ENCODE results near the gene CTIF. TPM values are rescaled to one million over a fixed set of nuclear protein-coding genes. Genes with fewer than 3 reads are reported as not detected.

CTIF gene
- total and polyA plus RNA-seq, 4 donors, result 10.6 to 26.7 (median 12.3) TPM

- Histone ChIP-seq H3K9ac (ENCODE audit: low read depth in 1 of 2, low read length in 2 of 2) (no peak overlapping the region), H3K36me3 (ENCODE audit: control insufficient read depth in 4 of 4, insufficient read depth in 3 of 4, low read depth in 1 of 4, low read length in 3 of 4) (peaks cover 1 to 6% (median 4%) of the 10 kb centered on the region in 4 donors), H3K4me1 (ENCODE audit: control insufficient read depth in 4 of 4, insufficient read depth in 4 of 4, low read length in 3 of 4) (peaks cover 7 to 18% (median 14%) of the 10 kb centered on the region in 4 donors), H3K27me3 (ENCODE audit: control insufficient read depth in 4 of 4, insufficient read depth in 4 of 4, low read length in 3 of 4) (no peaks in the 10 kb centered on the region), H3K9me3 (ENCODE audit: control insufficient read depth in 4 of 4, low read length in 3 of 4) (no peaks in the 10 kb centered on the region), H3K27ac (ENCODE audit: low read depth in 1 of 2, low read length in 2 of 2) (no peak overlapping the region), H3K4me3 (ENCODE audit: low read depth in 1 of 3, low read length in 3 of 3) (no peak overlapping the region)
- peak; percentile 91 to 93 for TF ChIP-seq HNF4A (conservative IDR thresholded peaks at IDR 0.05)
- TF ChIP-seq TAF1 (conservative IDR thresholded peaks at IDR 0.05), result no peak
- no peak for TF ChIP-seq CTCF (IDR thresholded peaks at IDR 0.05; ENCODE audit: low read depth, low read length, missing input control)
- TF ChIP-seq RXRA (IDR thresholded peaks at IDR 0.05), result peak; percentile 77 to 83
- TF ChIP-seq HNF4G (IDR thresholded peaks at IDR 0.05), result peak; percentile 67
- TF ChIP-seq RAD21 (IDR thresholded peaks at IDR 0.05), result peak; percentile 57 to 68
- TF ChIP-seq YY1 (IDR thresholded peaks at IDR 0.05), result peak; percentile 87
- no peak for TF ChIP-seq MAX (IDR thresholded peaks at IDR 0.05)
- peak; percentile 70 for TF ChIP-seq SP1 (IDR thresholded peaks at IDR 0.05)
- peak in 1 of 2 donors; percentile 75 for TF ChIP-seq JUND (IDR thresholded peaks at IDR 0.05)
- TF ChIP-seq ATF3 (IDR thresholded peaks at IDR 0.05), result no peak
- peak; percentile 96 for TF ChIP-seq FOXA2 (IDR thresholded peaks at IDR 0.05)
- peak; percentile 61 for TF ChIP-seq REST (IDR thresholded peaks at IDR 0.05)
- TF ChIP-seq ZBTB33 (IDR thresholded peaks at IDR 0.05), result no peak
- peak; percentile 26 for TF ChIP-seq NR2F2 (IDR thresholded peaks at IDR 0.05)
- peak; percentile 89 for TF ChIP-seq FOXA1 (IDR thresholded peaks at IDR 0.05)
- TF ChIP-seq GABPA (IDR thresholded peaks at IDR 0.05 in 1 of 2, conservative IDR thresholded peaks at IDR 0.05 in 1 of 2), result no peak
- TF ChIP-seq EGR1 (IDR thresholded peaks at IDR 0.05; ENCODE audit: low read depth in 2 of 2), result no peak
- no peak for DNase-seq (ENCODE audit: low spot score)
- WGBS, result 44% methylated on average over 1 of the region's 1 CpG
These were observed 96.1 kb downstream of the CTIF start for GRCh38 chr18:48634975-48635374.

All from liver (tissue), 9 donors.